ENCODE measurements around the gene PEAK1. TPM values are rescaled to one million over a fixed set of nuclear protein-coding genes. Genes with fewer than 3 reads are reported as not detected.
A peak's percentile ranks its signal among the peaks of the same experiment; 100 is the strongest.

The PEAK1 gene
- total and polyA plus RNA-seq, 2 donors (not counting 3 experiments of a cell fraction or from before 2014, with no cell fraction given): 17.9 to 91.9 TPM

GRCh38 chr15:77143616-77144015 lies 276.3 kb downstream of the PEAK1 start:
- H3K9me3 ChIP-seq (replicated peaks; ENCODE audit: control insufficient read depth, insufficient read depth, low read length): no peaks in the 10 kb centered on the region
- ChIA-PET POLR2A (no interaction called here), CTCF (interaction anchor here (1.5 to 2.3 kb wide), 6 partner anchors 17 to 400 kb away, joined by 4 to 16 read pairs (median 9); no protein-coding TSS in a partner anchor)
- no peaks in the 10 kb centered on the region for H4K20me1 ChIP-seq (replicated peaks; ENCODE audit: control insufficient read depth, extremely low read depth, insufficient read depth, low read length)
- intact Hi-C loops (cut with micrococcal nuclease): no loop called here
- H3K9me1 ChIP-seq (replicated peaks; ENCODE audit: control insufficient read depth, extremely low read depth, insufficient read depth, low read length): no peaks in the 10 kb centered on the region
- no TSS peak for BruUV-seq (replicated peaks)
- no peak overlapping the region for H3K27ac ChIP-seq (ENCODE audit: insufficient read depth, low read depth, low read length)
- dilution Hi-C loops (cut with MboI; ENCODE audit: extremely low pct_ligation_motif_present, low sequenced_read_pairs): no loop called here
- H3K36me3 ChIP-seq (ENCODE audit: control insufficient read depth in 2 of 2, extremely low read depth in 1 of 2, insufficient read depth in 2 of 2, low read length in 2 of 2): no peaks in the 10 kb centered on the region
- FAIRE-seq (no peak), DNase-seq (ENCODE audit: low read depth, low spot score) (no peak)
- peaks cover 19% of the 10 kb centered on the region for H3K4me1 ChIP-seq (ENCODE audit: control insufficient read depth, extremely low read depth, insufficient read depth, low read length)
- TF ChIP-seq MAX (IDR thresholded peaks at IDR 0.05; ENCODE audit: insufficient read depth, insufficient read length): no peak
- TF ChIP-seq CTCF (IDR thresholded peaks at IDR 0.05; ENCODE audit: extremely low read depth in 1 of 2, insufficient read depth in 1 of 2, low read depth in 1 of 2, low read length in 2 of 2): no peak
- no peak for TF ChIP-seq GATA2 (IDR thresholded peaks at IDR 0.05; ENCODE audit: insufficient read depth, insufficient read length, low read depth, low read length)
- no peak for TF ChIP-seq JUN (IDR thresholded peaks at IDR 0.05; ENCODE audit: borderline replicate concordance, insufficient read depth, insufficient read length, low read depth)
- no peak for TF ChIP-seq FOS (IDR thresholded peaks at IDR 0.05; ENCODE audit: borderline replicate concordance, insufficient read depth, low read length)
- no peak for TF ChIP-seq POLR2A (IDR thresholded peaks at IDR 0.05; ENCODE audit: low read depth, low read length)
- no peak for TF ChIP-seq EZH2 (IDR thresholded peaks at IDR 0.05; ENCODE audit: borderline replicate concordance, low read depth, low read length, severe bottlenecking)
- no peak for TF ChIP-seq POLR2AphosphoS5 (IDR thresholded peaks at IDR 0.05; ENCODE audit: insufficient read depth, low read depth, low read length)
- TF ChIP-seq MYC (IDR thresholded peaks at IDR 0.05; ENCODE audit: low read depth, low read length): no peak
- H3K4me3 ChIP-seq (replicated peaks in 1 of 3; ENCODE audit: insufficient read depth in 1 of 3, low read depth in 1 of 3, low read length in 3 of 3): no peak overlapping the region
- peak overlapping the region; percentile 61 for H3K4me2 ChIP-seq (ENCODE audit: insufficient read depth, low read length)
- H3K79me2 ChIP-seq (ENCODE audit: control insufficient read depth, insufficient read depth, low read length): no peaks in the 10 kb centered on the region
- no peak overlapping the region for H3K9ac ChIP-seq (replicated peaks; ENCODE audit: extremely low read depth, insufficient read depth, low read length)
- H3K27me3 ChIP-seq (ENCODE audit: control insufficient read depth in 2 of 2, insufficient read depth in 2 of 2, low read length in 2 of 2): no peaks in the 10 kb centered on the region
- H2AFZ ChIP-seq (ENCODE audit: low read depth, low read length): no peak overlapping the region
